GM12878 (cell line): ENCODE measurements around the gene HSF4. TPM values are rescaled to one million over a fixed set of nuclear protein-coding genes. Genes with fewer than 3 reads are reported as not detected.

ENCODE experiments used
- ATAC-seq: fragments of 200-7000 bp; cut with Tn5 transposase; 3 replicates; pipeline ENCODE4 v1.9.1; 2020; ENCODE audit warnings: mild to moderate bottlenecking, moderate library complexity
- BruUV-seq: library from RNA; stranded (reverse); fragments of 400-500 nt; replicated peaks from 2 replicates; lab custom pipeline; 2021; lab: Mats Ljungman, UMichigan
- CTCF ChIA-PET: fragments of 300-600 bp; sonication (Branson Sonifier 250); formaldehyde crosslinking; extraction: SDS; loops from one replicate; lab custom pipeline; 2021; ENCODE audit warnings: inconsistent platforms; lab: Yijun Ruan, JAX
- POLR2A ChIA-PET: fragments of 350-600 bp; formaldehyde crosslinking; extraction: SDS; loops from one replicate; lab custom pipeline; 2021; ENCODE audit warnings: inconsistent platforms; lab: Charles Lee
- RAD21 ChIA-PET: fragments of 300-600 bp; sonication (Branson Sonifier 250); formaldehyde crosslinking; loops from one replicate; lab custom pipeline; 2023; ENCODE audit warnings: antibody characterized with exemption; ENCODE audit not compliant: unreplicated experiment; lab: Charles Lee
- SMC1A ChIA-PET: fragments of 300-600 bp; sonication (Branson Sonifier 250); formaldehyde crosslinking; loops from one replicate; lab custom pipeline; 2023; ENCODE audit not compliant: unreplicated experiment, uncharacterized antibody; lab: Charles Lee
- DNase-seq: peaks from one replicate; pipeline ENCODE4 v3.0.0-alpha.2; 2011; ENCODE audit warnings: low read depth, low spot score
- FAIRE-seq: peaks from 3 replicates; lab custom pipeline; 2011; peaks lifted over from hg19 to GRCh38; lab: Jason Lieb, UNC
- H2AFZ ChIP-seq: 2 replicates; pipeline ENCODE4 v1.6.0; 2011; ENCODE audit warnings: low read depth, low read length, control low read depth; ENCODE audit not compliant: control insufficient read depth
- H3K27ac ChIP-seq: 2 replicates; pipeline ENCODE4 v1.5.1; 2011; ENCODE audit warnings: control low read depth; ENCODE audit not compliant: control insufficient read depth, insufficient read depth
- H3K27me3 ChIP-seq, 2 experiments: replicated peaks in 1 of 2; 2 replicates each; pipeline versions ENCODE4 v1.6.0 to v1.6.1; 2011; ENCODE audit warnings: low read length in 1 of 2; ENCODE audit not compliant: control insufficient read depth in 2 of 2, insufficient read depth in 2 of 2
- H3K36me3 ChIP-seq, 2 experiments: 2 replicates each; pipeline ENCODE4 v1.5.1; 2011; ENCODE audit warnings: low read length in 1 of 2; ENCODE audit not compliant: control insufficient read depth in 2 of 2, insufficient read depth in 2 of 2
- H3K4me1 ChIP-seq: 2 replicates; pipeline ENCODE4 v1.6.1; 2011; ENCODE audit warnings: mild to moderate bottlenecking, low read length, moderate library complexity, mixed read lengths; ENCODE audit not compliant: control insufficient read depth, insufficient read depth
- H3K4me2 ChIP-seq: 2 replicates; pipeline ENCODE4 v1.6.0; 2011; ENCODE audit warnings: control low read depth; ENCODE audit not compliant: control insufficient read depth, insufficient read depth
- H3K4me3 ChIP-seq: fragments of 200-600 bp; sonication (generic); 2 replicates; pipeline ENCODE4 v1.5.1; 2016
- H3K79me2 ChIP-seq: 2 replicates; pipeline ENCODE4 v1.6.0; 2011; ENCODE audit warnings: low read length; ENCODE audit not compliant: control insufficient read depth, insufficient read depth
- H3K9ac ChIP-seq: 2 replicates; pipeline ENCODE4 v1.8.0; 2011; ENCODE audit warnings: low read length, control low read depth, mixed read lengths; ENCODE audit not compliant: control insufficient read depth, insufficient read depth
- H3K9me3 ChIP-seq: replicated peaks from 3 replicates; pipeline ENCODE4 v1.5.1; 2011; ENCODE audit warnings: mild to moderate bottlenecking, low read length; ENCODE audit not compliant: control insufficient read depth, insufficient read depth
- H4K20me1 ChIP-seq: 2 replicates; pipeline ENCODE4 v1.6.0; 2011; ENCODE audit not compliant: control insufficient read depth, insufficient read depth
- ATF2 ChIP-seq: IDR thresholded peaks from 2 replicates; pipeline ENCODE4 v1.6.1; 2012; ENCODE audit warnings: low read length, inconsistent platforms
- CBX5 ChIP-seq: sonication (generic); IDR thresholded peaks from 2 replicates; pipeline ENCODE4 v1.6.1; 2016; ENCODE audit warnings: low read depth, moderate library complexity, mild to moderate bottlenecking, inconsistent platforms
- NFXL1 ChIP-seq: fragments of 450-650 bp; IDR thresholded peaks from 2 replicates; pipeline ENCODE4 v1.6.1; 2017; ENCODE audit warnings: antibody characterized with exemption, mild to moderate bottlenecking, borderline replicate concordance
- POLR2A ChIP-seq: IDR thresholded peaks from 2 replicates; pipeline ENCODE4 v1.6.1; 2011; ENCODE audit warnings: low read depth, mild to moderate bottlenecking, low read length
- PRDM15 ChIP-seq: fragments of 450-650 bp; formaldehyde crosslinking; IDR thresholded peaks from 2 replicates; pipeline ENCODE4 v1.4.0; 2020; ENCODE audit warnings: mild to moderate bottlenecking, moderate library complexity
- WGBS: methylation state at CpG from one replicate; pipeline ENCODE4 v1.1.6; 2016; ENCODE audit warnings: low lambda C conversion rate; ENCODE audit not compliant: insufficient replicate concordance, insufficient coverage; ENCODE audit errors: missing lambda C conversion rate; 5-methylcytosine and 5-hydroxymethylcytosine counted together
- in situ Hi-C: fragments of 300-500 bp; cut with MboI; formaldehyde crosslinking; loops from 9 replicates; pipeline ENCODE4 v1.14.3; 2018; ENCODE audit warnings: mixed read lengths
- intact Hi-C: fragments of 100-400 bp; cut with micrococcal nuclease; formaldehyde crosslinking; loops from one replicate; pipeline ENCODE4 v1.14.2; 2022; ENCODE audit not compliant: unreplicated experiment
- polyA plus RNA-seq, 11 experiments: library from polyadenylated mRNA; depleted of rRNA in 4 of 11; unstranded in 6 of 11; stranded (reverse) in 5 of 11; fragments of >200 nt; fragmentation: Nextera tagmentation in 4 of 11; fragmentation: Illumina TruSeq in 1 of 11; extraction: Ambion mirVana in 4 of 11; extraction: Trizol in 1 of 11; gene quantifications; 1 replicate in 1 of 11; 2 replicates in 10 of 11; pipeline versions ENCODE4 v1.2.1 to v1.2.3, GENCODE V29; 2011 to 2016; ENCODE audit warnings: inconsistent platforms in 2 of 11, missing spikeins in 2 of 11, low read depth in 1 of 11
- total RNA-seq, 4 experiments: library from RNA; depleted of rRNA in 3 of 4; stranded (reverse); fragments of >200 nt in 3 of 4; fragmentation: Illumina TruSeq in 1 of 4; extraction: Trizol in 1 of 4; gene quantifications; 2 replicates each; pipeline versions ENCODE4 v1.2.1 to v1.2.3, GENCODE V29; 2013 to 2021

Gene HSF4
- total and polyA plus RNA-seq, 10 of the 15 experiments (the other 5 are each of a cell fraction or from before 2014, with no cell fraction given): 0.31 to 9.9 (median 2.6) TPM; not detected in 1

GRCh38 chr16:67197704-67198103 is 33.2 kb downstream of the HSF4 start:
- Histone ChIP-seq H3K79me2 (peaks cover 16% of the 10 kb centered on the region), H2AFZ (no peak overlapping the region), H3K9me3 (no peaks in the 10 kb centered on the region), H3K27ac (no peak overlapping the region), H3K9ac (no peak overlapping the region), H3K4me3 (no peak overlapping the region), H3K4me1 (peaks cover 5% of the 10 kb centered on the region; the same call in 1 of the 2 replicates), H3K4me2 (no peak overlapping the region), H4K20me1 (peaks cover 7% of the 10 kb centered on the region), H3K36me3 (peaks cover 22 to 49% of the 10 kb centered on the region in 2 experiments), H3K27me3 (no peaks in the 10 kb centered on the region)
- ChIA-PET SMC1A (interaction anchor here (1.2 kb wide), 1 partner anchor 16 kb away, joined by 3 read pairs; no protein-coding TSS in a partner anchor), RAD21 (interaction anchor here (1.1 to 1.3 kb wide), 2 partner anchors 29 to 49 kb away, joined by 3 read pairs; partner anchors contain the start of gene FHOD1), CTCF (interaction anchor here (0.7 to 2.0 kb wide), 16 partner anchors 8 to 244 kb away, joined by 3 to 13 read pairs (median 4); partner anchors contain the start of gene TMEM208), POLR2A (interaction anchor here (0.6 to 1.0 kb wide), 2 partner anchors 8 to 430 kb away, joined by 3 read pairs; no protein-coding TSS in a partner anchor)
- 77% methylated on average over 6 of the region's 6 CpGs for WGBS
- no peak for ATAC-seq
- intact Hi-C loops: no loop called here
- no peak for FAIRE-seq
- DNase-seq: no peak
- TF ChIP-seq CBX5 (no peak), ATF2 (no peak), POLR2A (peak; percentile 30; the same call in 1 of the 2 replicates), PRDM15 (CRISPR knock-in tag) (no peak), NFXL1 (no peak)
- BruUV-seq: no TSS peak
- in situ Hi-C loops: no loop called here
